PC-9 (cell line): ENCODE data around the gene KCNK15. TPM values are rescaled to one million over a fixed set of nuclear protein-coding genes. Genes with fewer than 3 reads are reported as not detected.

Source experiments
- BruUV-seq: library from RNA; stranded (reverse); fragments of 400-500 nt; replicated peaks from 2 replicates; lab custom pipeline; 2021; lab: Mats Ljungman, UMichigan
- CTCF ChIA-PET: fragments of 300-600 bp; sonication (Branson Sonifier 250); formaldehyde crosslinking; loops from one replicate; lab custom pipeline; 2022; ENCODE audit warnings: antibody characterized with exemption; lab: Charles Lee
- POLR2A ChIA-PET: fragments of 300-600 bp; sonication (Branson Sonifier 250); formaldehyde crosslinking; loops from one replicate; lab custom pipeline; 2022; ENCODE audit warnings: antibody characterized with exemption; ENCODE audit not compliant: unreplicated experiment; lab: Charles Lee
- DNase-seq, 2 experiments: peaks; one replicate each; pipeline versions ENCODE4 v3.0.0 to v3.0.0-alpha.2; 2015 to 2022; ENCODE audit warnings: mixed read lengths in 1 of 2
- H2AFZ ChIP-seq: fragments of 200-600 bp; sonication (generic); 2 replicates; pipeline ENCODE4 v1.8.1; 2017; ENCODE audit warnings: antibody characterized with exemption
- H3F3A ChIP-seq: fragments of 200-600 bp; sonication (generic); 2 replicates; pipeline ENCODE4 v1.8.1; 2017; ENCODE audit warnings: antibody characterized with exemption, mild to moderate bottlenecking, low read depth; ENCODE audit not compliant: insufficient read depth
- H3K27ac ChIP-seq: fragments of 200-600 bp; sonication (generic); 2 replicates; pipeline ENCODE4 v1.6.1; 2016; ENCODE audit warnings: mixed run types
- H3K27me3 ChIP-seq: fragments of 200-600 bp; sonication (generic); 2 replicates; pipeline ENCODE4 v1.6.1; 2016; ENCODE audit warnings: low read depth, mixed run types; ENCODE audit not compliant: insufficient read depth
- H3K36me3 ChIP-seq: fragments of 200-600 bp; sonication (generic); 2 replicates; pipeline ENCODE4 v1.6.1; 2016; ENCODE audit warnings: low read depth, mixed run types
- H3K4me1 ChIP-seq: fragments of 200-600 bp; sonication (generic); replicated peaks from 2 replicates; pipeline ENCODE4 v1.6.1; 2016; ENCODE audit warnings: mixed run types; ENCODE audit not compliant: insufficient read depth
- H3K4me2 ChIP-seq: fragments of 200-600 bp; sonication (generic); 2 replicates; pipeline ENCODE4 v1.6.1; 2017; ENCODE audit warnings: mixed run types
- H3K4me3 ChIP-seq: fragments of 200-600 bp; sonication (generic); 2 replicates; pipeline ENCODE4 v1.6.1; 2016; ENCODE audit warnings: mixed run types
- H3K79me2 ChIP-seq: fragments of 200-600 bp; sonication (generic); 2 replicates; pipeline ENCODE4 v1.6.1; 2017; ENCODE audit warnings: low read depth, mixed run types
- H3K9me2 ChIP-seq: fragments of 200-600 bp; sonication (generic); 2 replicates; pipeline ENCODE4 v1.8.1; 2017; ENCODE audit warnings: mild to moderate bottlenecking; ENCODE audit not compliant: insufficient read depth
- H3K9me3 ChIP-seq: fragments of 200-600 bp; sonication (generic); 2 replicates; pipeline ENCODE4 v1.8.1; 2016; ENCODE audit warnings: low read depth; ENCODE audit not compliant: insufficient read depth
- H4K20me1 ChIP-seq: fragments of 200-600 bp; sonication (generic); 2 replicates; pipeline ENCODE4 v1.8.1; 2017; ENCODE audit not compliant: insufficient read depth
- CTCF ChIP-seq: fragments of 200-600 bp; sonication (generic); conservative IDR thresholded peaks from 2 replicates; pipeline ENCODE4 v1.6.1; 2017; ENCODE audit warnings: mixed run types, antibody characterized with exemption, mild to moderate bottlenecking, moderate library complexity
- EZH2 ChIP-seq: fragments of 200-600 bp; sonication (generic); IDR thresholded peaks from 2 replicates; pipeline ENCODE4 v1.8.0; 2017; ENCODE audit warnings: antibody characterized with exemption, low read depth
- intact Hi-C: fragments of 100-400 bp; cut with micrococcal nuclease; formaldehyde crosslinking; loops from one replicate; pipeline ENCODE4 v1.10.0; 2022; ENCODE audit not compliant: unreplicated experiment
- total RNA-seq: library from RNA; stranded (reverse); gene quantifications from 2 replicates; pipeline ENCODE4 v1.2.3, GENCODE V29; 2021

KCNK15 gene
- total RNA-seq, 1 experiment from 2014 or later: 0.26 TPM

- no peak for TF ChIP-seq EZH2
- TF ChIP-seq CTCF: no peak
- POLR2A ChIA-PET: no interaction called here
These were observed 4.6 kb downstream of the KCNK15 start for GRCh38 chr20:44750081-44750805.

GRCh38 chr20:44752099-44752931 lies 6.7 kb downstream of the KCNK15 start:
- intact Hi-C loops: no loop called here
- BruUV-seq: no TSS peak
- Histone ChIP-seq H3K4me1 (peaks cover 5% of the 10 kb centered on the region), H3K27ac (no peak overlapping the region), H3K4me3 (no peak overlapping the region), H3K36me3 (no peaks in the 10 kb centered on the region), H4K20me1 (no peaks in the 10 kb centered on the region), H3K9me2 (no peaks in the 10 kb centered on the region), H3F3A (peaks cover 8% of the 10 kb centered on the region; the same call in 1 of the 2 replicates), H3K4me2 (no peak overlapping the region), H2AFZ (no peak overlapping the region), H3K79me2 (no peaks in the 10 kb centered on the region), H3K27me3 (peaks cover 59% of the 10 kb centered on the region), H3K9me3 (no peaks in the 10 kb centered on the region)
- no peak for DNase-seq
- POLR2A ChIA-PET: no interaction called here
- TF ChIP-seq CTCF: no peak
- no peak for TF ChIP-seq EZH2
- CTCF ChIA-PET: interaction anchor here (0.5 kb wide), 1 partner anchor 142 kb away, joined by 8 read pairs; no protein-coding TSS in a partner anchor

More at GRCh38 chr20:44750081-44750805, 4.6 kb downstream of the KCNK15 start:
- Histone ChIP-seq H3K9me2 (no peaks in the 10 kb centered on the region), H3K27me3 (peaks cover 43% of the 10 kb centered on the region), H3K79me2 (no peaks in the 10 kb centered on the region), H3K4me1 (peaks cover 19% of the 10 kb centered on the region), H3K4me3 (no peak overlapping the region), H3F3A (peaks cover 22% of the 10 kb centered on the region), H2AFZ (no peak overlapping the region), H4K20me1 (peaks cover 5% of the 10 kb centered on the region), H3K36me3 (no peaks in the 10 kb centered on the region), H3K27ac (no peak overlapping the region), H3K4me2 (no peak overlapping the region), H3K9me3 (no peaks in the 10 kb centered on the region)
- CTCF ChIA-PET: interaction anchor here (0.6 kb wide), 1 partner anchor 58 kb away, joined by 3 read pairs; no protein-coding TSS in a partner anchor
- intact Hi-C loops: no loop called here
- BruUV-seq: no TSS peak
- DNase-seq: no peak

GRCh38 chr20:44754554-44754953 lies 8.9 kb downstream of the KCNK15 start:
- intact Hi-C loops: no loop called here
- no peaks in the 10 kb centered on the region for H3K79me2 ChIP-seq
- DNase-seq: no peak
- H4K20me1 ChIP-seq: no peaks in the 10 kb centered on the region
- ChIA-PET POLR2A (no interaction called here), CTCF (interaction anchor here (0.6 kb wide), 1 partner anchor 359 kb away, joined by 3 read pairs; no protein-coding TSS in a partner anchor)
- H3K27me3 ChIP-seq: peaks cover 81% of the 10 kb centered on the region
- no peaks in the 10 kb centered on the region for H3K36me3 ChIP-seq
- H3K27ac ChIP-seq: no peak overlapping the region
- H3K9me2 ChIP-seq: no peaks in the 10 kb centered on the region
- no peaks in the 10 kb centered on the region for H3K9me3 ChIP-seq
- H3K4me3 ChIP-seq: no peak overlapping the region
- no peak for TF ChIP-seq CTCF
- TF ChIP-seq EZH2: no peak
- no TSS peak for BruUV-seq
- no peak overlapping the region for H3K4me2 ChIP-seq
- no peaks in the 10 kb centered on the region for H3F3A ChIP-seq
- H2AFZ ChIP-seq: no peak overlapping the region
- H3K4me1 ChIP-seq: no peaks in the 10 kb centered on the region
